K562 (cell line): ENCODE results near the gene TTC31. TPM values are rescaled to one million over a fixed set of nuclear protein-coding genes. Genes with fewer than 3 reads are reported as not detected.

ENCODE experiments used
- ATAC-seq: fragments of 200-7000 bp; cut with Tn5 transposase; 3 replicates; pipeline ENCODE4 v1.9.1; 2020; ENCODE audit warnings: moderate library complexity
- BruUV-seq: library from RNA; stranded (reverse); fragments of 400-500 nt; replicated peaks from 2 replicates; lab custom pipeline; 2021; lab: Mats Ljungman, UMichigan
- CTCF ChIA-PET: fragments of 300-600 bp; formaldehyde crosslinking; extraction: SDS; loops from one replicate; lab custom pipeline; 2021; ENCODE audit warnings: low intra/inter-chr PET ratio; lab: Yijun Ruan, JAX
- POLR2A ChIA-PET: fragments of 300-600, 350-650 bp; sonication (Branson Sonifier 250); formaldehyde crosslinking; extraction: SDS; loops from one replicate; lab custom pipeline; 2021; ENCODE audit warnings: antibody characterized with exemption, inconsistent platforms; lab: Yijun Ruan, JAX
- DNase-seq, 4 experiments: peaks; one replicate each; pipeline versions ENCODE4 v3.0.0 to v3.0.0-alpha.2; 2011 to 2018; ENCODE audit warnings: low spot score in 3 of 4, mixed read lengths in 3 of 4; ENCODE audit errors: extremely low read depth in 1 of 4
- FAIRE-seq: peaks from 2 replicates; lab custom pipeline; 2011; peaks lifted over from hg19 to GRCh38; lab: Jason Lieb, UNC
- H2AFZ ChIP-seq: 2 replicates; pipeline ENCODE4 v1.6.0; 2011; ENCODE audit warnings: low read depth, low read length, control low read depth, inconsistent platforms
- H3K27ac ChIP-seq: fragments of 200-600 bp; 3 replicates; pipeline ENCODE4 v1.8.0; 2011; ENCODE audit warnings: low read depth, mild to moderate bottlenecking, control low read depth, inconsistent platforms, low read length, moderate library complexity, mixed read lengths; ENCODE audit errors: extremely low read depth
- H3K27me3 ChIP-seq, 2 experiments: fragments of 300-600 bp in 1 of 2; 2 replicates in 1 of 2; 3 replicates in 1 of 2; pipeline versions ENCODE4 v1.6.0 to v1.8.0; 2011; ENCODE audit warnings: inconsistent platforms in 2 of 2, low read length in 2 of 2, mild to moderate bottlenecking in 1 of 2, mixed read lengths in 1 of 2, moderate library complexity in 1 of 2; ENCODE audit not compliant: control insufficient read depth in 2 of 2, insufficient read depth in 2 of 2
- H3K36me3 ChIP-seq: fragments of 300-600 bp; 3 replicates; pipeline ENCODE4 v1.8.0; 2011; ENCODE audit warnings: mild to moderate bottlenecking, low read length, inconsistent platforms; ENCODE audit not compliant: control insufficient read depth, insufficient read depth
- H3K4me1 ChIP-seq, 2 experiments: fragments of 200-600 bp in 1 of 2; replicated peaks in 1 of 2; 2 replicates in 1 of 2; 3 replicates in 1 of 2; pipeline versions ENCODE4 v1.5.1 to v1.8.0; 2011; ENCODE audit warnings: inconsistent platforms in 2 of 2, low read length in 2 of 2, mild to moderate bottlenecking in 1 of 2, mixed read lengths in 1 of 2, moderate library complexity in 1 of 2; ENCODE audit not compliant: control insufficient read depth in 2 of 2, insufficient read depth in 2 of 2
- H3K4me2 ChIP-seq: 2 replicates; pipeline ENCODE4 v1.6.1; 2011; ENCODE audit warnings: low read length, control low read depth, inconsistent platforms, mixed read lengths; ENCODE audit not compliant: insufficient read depth
- H3K4me3 ChIP-seq: fragments of 200-600 bp; sonication (generic), shearing (Covaris generic); 2 replicates; pipeline ENCODE4 v1.5.1; 2016; ENCODE audit warnings: control low read depth, inconsistent platforms
- H3K79me2 ChIP-seq: fragments of 200-600 bp; 3 replicates; pipeline ENCODE4 v1.8.0; 2011; ENCODE audit warnings: low read length, inconsistent platforms; ENCODE audit not compliant: control insufficient read depth, insufficient read depth
- H3K9ac ChIP-seq, 2 experiments: 2 replicates each; pipeline versions ENCODE4 v1.6.0 to v1.6.1; 2011; ENCODE audit warnings: low read depth in 2 of 2, low read length in 2 of 2, control low read depth in 1 of 2, inconsistent platforms in 1 of 2, mild to moderate bottlenecking in 1 of 2, mixed read lengths in 1 of 2; ENCODE audit not compliant: insufficient read depth in 1 of 2
- H3K9me1 ChIP-seq: one replicate; pipeline ENCODE4 v1.6.0; 2011; ENCODE audit warnings: inconsistent platforms, mild to moderate bottlenecking, low read length, moderate library complexity; ENCODE audit not compliant: control insufficient read depth, insufficient read depth
- H3K9me3 ChIP-seq: replicated peaks from 2 replicates; pipeline ENCODE4 v1.5.1; 2011; ENCODE audit warnings: low read depth, low read length, inconsistent platforms; ENCODE audit not compliant: control insufficient read depth, insufficient read depth
- H4K20me1 ChIP-seq: replicated peaks from 2 replicates; pipeline ENCODE4 v1.6.1; 2011; ENCODE audit warnings: low read length, inconsistent platforms, mixed read lengths; ENCODE audit not compliant: control insufficient read depth, insufficient read depth
- BHLHE40 ChIP-seq: IDR thresholded peaks from 2 replicates; pipeline ENCODE4 v1.6.1; 2011; ENCODE audit warnings: low read length, improper control_type of control experiment
- CHD2 ChIP-seq: IDR thresholded peaks from 2 replicates; pipeline ENCODE4 v1.6.1; 2011; ENCODE audit warnings: low read depth, low read length
- ELF2 ChIP-seq: fragments of 250-450 bp; sonication (Bioruptor Pico); IDR thresholded peaks from 2 replicates; pipeline ENCODE4 v1.5.0; 2021; ENCODE audit warnings: mild to moderate bottlenecking
- HDAC3 ChIP-seq: fragments of 450-650 bp; IDR thresholded peaks from 2 replicates; pipeline ENCODE4 v1.6.1; 2018; ENCODE audit warnings: borderline replicate concordance, mild to moderate bottlenecking, moderate library complexity; ENCODE audit not compliant: partially characterized antibody
- NCOA2 ChIP-seq, 2 experiments: fragments of 450-650 bp; IDR thresholded peaks; 2 replicates each; pipeline ENCODE4 v1.6.1; 2018; ENCODE audit warnings: mild to moderate bottlenecking in 2 of 2, moderate library complexity in 1 of 2; ENCODE audit not compliant: partially characterized antibody in 2 of 2
- SREBF2 ChIP-seq: sonication (generic); formaldehyde crosslinking; IDR thresholded peaks from 2 replicates; pipeline ENCODE4 v1.4.0; 2020; ENCODE audit warnings: mild to moderate bottlenecking, missing genetic modification reagents
- ZNF699 ChIP-seq: fragments of 250-450 bp; sonication (Bioruptor Pico); IDR thresholded peaks from 2 replicates; pipeline ENCODE4 v1.8.0; 2021; ENCODE audit warnings: mild to moderate bottlenecking, moderate library complexity; ENCODE audit not compliant: insufficient replicate concordance
- WGBS: fragments of 100-300 bp; shearing (Covaris generic); methylation state at CpG from one replicate; pipeline ENCODE4 v1.1.6; 2016; ENCODE audit warnings: low coverage, mixed read lengths; ENCODE audit not compliant: insufficient coverage; ENCODE audit errors: missing lambda C conversion rate; 5-methylcytosine and 5-hydroxymethylcytosine counted together
- in situ Hi-C: fragments of 300-500 bp; cut with MboI; formaldehyde crosslinking; loops from 4 replicates; pipeline ENCODE4 v1.15.0; 2018; ENCODE audit warnings: inconsistent platforms, mixed read lengths
- intact Hi-C: fragments of 100-400 bp; cut with micrococcal nuclease; formaldehyde crosslinking; loops from 2 replicates; pipeline ENCODE4 v1.14.2; 2022
- polyA plus RNA-seq, 8 experiments: library from polyadenylated mRNA; depleted of rRNA in 4 of 8; stranded (reverse) in 5 of 8; unstranded in 3 of 8; fragments of >200 nt; fragmentation: Nextera tagmentation in 2 of 8; fragmentation: Illumina TruSeq in 1 of 8; extraction: Ambion mirVana in 2 of 8; extraction: Trizol in 1 of 8; gene quantifications; 2 replicates each; pipeline versions ENCODE4 v1.2.1 to v1.2.3, GENCODE V29; 2011 to 2014; ENCODE audit warnings: inconsistent platforms in 1 of 8, missing spikeins in 1 of 8
- total RNA-seq, 7 experiments: library from RNA; depleted of rRNA in 6 of 7; stranded (reverse); fragments of >200 nt in 6 of 7; fragmentation: Illumina TruSeq in 2 of 7; extraction: Trizol in 2 of 7; gene quantifications; 2 replicates each; pipeline versions ENCODE4 v1.2.1 to v1.2.3, GENCODE V29; 2011 to 2021; ENCODE audit warnings: low replicate concordance in 1 of 7
- TF ChIP-seq, protein P1 (sequence below): fragments of 200-600 bp; sonication (generic); IDR thresholded peaks from one replicate; pipeline ENCODE4 v1.6.1; 2012; ENCODE audit warnings: mild to moderate bottlenecking, low read depth, low read length, inconsistent platforms

The TTC31 gene
- total and polyA plus RNA-seq, 9 of the 15 experiments (the other 6 are each of a cell fraction or from before 2014, with no cell fraction given): 4.7 to 30.5 (median 15.9) TPM

DNA sequence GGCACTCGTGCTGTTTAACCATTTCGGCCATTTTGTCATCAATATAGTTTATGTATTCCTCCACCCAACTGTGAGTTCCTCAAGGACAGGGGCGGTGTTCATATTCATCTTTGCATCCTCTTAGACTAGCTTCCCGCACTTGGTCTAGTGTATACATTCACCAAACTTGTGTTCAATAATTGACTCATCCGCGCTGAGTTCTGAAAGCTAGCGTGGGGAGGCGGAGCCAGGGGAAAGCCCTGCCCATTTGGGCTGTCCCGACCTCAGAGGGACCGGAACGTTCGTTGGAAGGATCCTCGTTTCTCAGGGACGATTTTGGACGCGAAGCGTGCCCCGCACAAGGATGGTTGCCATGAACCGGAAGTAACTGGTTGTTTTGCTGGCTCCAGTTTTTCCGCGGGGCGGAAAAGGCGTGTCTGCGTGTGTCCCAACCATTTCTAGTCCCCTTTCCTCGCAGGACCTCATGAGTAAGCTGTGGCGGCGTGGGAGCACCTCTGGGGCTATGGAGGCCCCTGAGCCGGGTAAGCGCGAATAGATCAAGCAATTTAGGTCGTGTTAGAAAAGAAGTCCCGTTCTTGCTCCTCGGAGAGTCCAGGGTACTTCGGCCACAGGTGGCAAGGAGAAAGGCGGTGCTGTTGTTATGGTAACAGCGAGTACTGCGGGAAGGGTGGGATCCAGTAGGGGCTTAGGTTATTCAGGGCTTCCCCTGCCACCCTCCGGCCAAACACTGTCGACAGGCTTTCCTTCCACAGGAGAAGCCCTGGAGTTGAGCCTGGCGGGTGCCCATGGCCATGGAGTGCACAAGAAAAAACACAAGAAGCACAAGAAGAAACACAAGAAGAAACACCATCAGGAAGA is 28.0 kb upstream of the TTC31 start, which contains the start of gene INO80B:
TSS of gene INO80B (plus strand) at position 434 of the 858 bp plus-strand sequence. CDS start at position 464, 30 bp downstream.
- in situ Hi-C loops: no loop called here
- 0 out of 3 replicates have a peak, but pooled peaks cover 10% of the 10 kb centered on the region for H3K36me3 ChIP-seq
- peaks cover 9 to 27% of the 10 kb centered on the region in 2 experiments for H3K4me1 ChIP-seq
- ATAC-seq: peak; percentile 82
- no peaks in the 10 kb centered on the region for H3K9me3 ChIP-seq
- H3K4me3 ChIP-seq: peak within 1 kb of the TSS; percentile 68
- DNase-seq: peak; percentile 84 to 98 (median 88)
- H3K79me2 ChIP-seq: peaks cover 10% of the 10 kb centered on the region; the same call in 1 of the 3 replicates
- peak within 1 kb of the TSS; percentile 84 for H3K4me2 ChIP-seq
- TSS peak; percentile 66 for BruUV-seq
- H2AFZ ChIP-seq: peak within 1 kb of the TSS; percentile 94
- no peaks in the 10 kb centered on the region for H3K9me1 ChIP-seq
- no peaks in the 10 kb centered on the region for H4K20me1 ChIP-seq
- peak within 1 kb of the TSS; percentile 64 for H3K27ac ChIP-seq
- POLR2A ChIA-PET: interaction anchor here (0.6 to 1.3 kb wide), 9 partner anchors 9 to 78 kb away, joined by 3 to 7 read pairs (median 4); partner anchors contain the start of genes CCDC142, MOGS and TTC31
- intact Hi-C loops: loop anchor here (1.0 to 2.0 kb wide), 2 partner anchors 28 to 74 kb away; partner anchors contain the start of genes AUP1, CCDC142, HTRA2 and TTC31
- no peaks in the 10 kb centered on the region for H3K27me3 ChIP-seq
- CTCF ChIA-PET: interaction anchor here (0.6 kb wide), 1 partner anchor 28 kb away, joined by 3 read pairs; the partner anchor contains the start of genes CCDC142 and TTC31
- peak; percentile 99 for FAIRE-seq
- peak within 1 kb of the TSS; percentile 59 to 91 for H3K9ac ChIP-seq
- 2% methylated on average over 40 of the region's 40 CpGs for WGBS
- TF ChIP-seq CHD2: peak; percentile 49; the same call in 1 of the 2 replicates
- peak; percentile 37 for TF ChIP-seq BHLHE40
- no peak for TF ChIP-seq ZNF699
- TF ChIP-seq ELF2: peak; percentile 100
- TF ChIP-seq, protein P1, sequence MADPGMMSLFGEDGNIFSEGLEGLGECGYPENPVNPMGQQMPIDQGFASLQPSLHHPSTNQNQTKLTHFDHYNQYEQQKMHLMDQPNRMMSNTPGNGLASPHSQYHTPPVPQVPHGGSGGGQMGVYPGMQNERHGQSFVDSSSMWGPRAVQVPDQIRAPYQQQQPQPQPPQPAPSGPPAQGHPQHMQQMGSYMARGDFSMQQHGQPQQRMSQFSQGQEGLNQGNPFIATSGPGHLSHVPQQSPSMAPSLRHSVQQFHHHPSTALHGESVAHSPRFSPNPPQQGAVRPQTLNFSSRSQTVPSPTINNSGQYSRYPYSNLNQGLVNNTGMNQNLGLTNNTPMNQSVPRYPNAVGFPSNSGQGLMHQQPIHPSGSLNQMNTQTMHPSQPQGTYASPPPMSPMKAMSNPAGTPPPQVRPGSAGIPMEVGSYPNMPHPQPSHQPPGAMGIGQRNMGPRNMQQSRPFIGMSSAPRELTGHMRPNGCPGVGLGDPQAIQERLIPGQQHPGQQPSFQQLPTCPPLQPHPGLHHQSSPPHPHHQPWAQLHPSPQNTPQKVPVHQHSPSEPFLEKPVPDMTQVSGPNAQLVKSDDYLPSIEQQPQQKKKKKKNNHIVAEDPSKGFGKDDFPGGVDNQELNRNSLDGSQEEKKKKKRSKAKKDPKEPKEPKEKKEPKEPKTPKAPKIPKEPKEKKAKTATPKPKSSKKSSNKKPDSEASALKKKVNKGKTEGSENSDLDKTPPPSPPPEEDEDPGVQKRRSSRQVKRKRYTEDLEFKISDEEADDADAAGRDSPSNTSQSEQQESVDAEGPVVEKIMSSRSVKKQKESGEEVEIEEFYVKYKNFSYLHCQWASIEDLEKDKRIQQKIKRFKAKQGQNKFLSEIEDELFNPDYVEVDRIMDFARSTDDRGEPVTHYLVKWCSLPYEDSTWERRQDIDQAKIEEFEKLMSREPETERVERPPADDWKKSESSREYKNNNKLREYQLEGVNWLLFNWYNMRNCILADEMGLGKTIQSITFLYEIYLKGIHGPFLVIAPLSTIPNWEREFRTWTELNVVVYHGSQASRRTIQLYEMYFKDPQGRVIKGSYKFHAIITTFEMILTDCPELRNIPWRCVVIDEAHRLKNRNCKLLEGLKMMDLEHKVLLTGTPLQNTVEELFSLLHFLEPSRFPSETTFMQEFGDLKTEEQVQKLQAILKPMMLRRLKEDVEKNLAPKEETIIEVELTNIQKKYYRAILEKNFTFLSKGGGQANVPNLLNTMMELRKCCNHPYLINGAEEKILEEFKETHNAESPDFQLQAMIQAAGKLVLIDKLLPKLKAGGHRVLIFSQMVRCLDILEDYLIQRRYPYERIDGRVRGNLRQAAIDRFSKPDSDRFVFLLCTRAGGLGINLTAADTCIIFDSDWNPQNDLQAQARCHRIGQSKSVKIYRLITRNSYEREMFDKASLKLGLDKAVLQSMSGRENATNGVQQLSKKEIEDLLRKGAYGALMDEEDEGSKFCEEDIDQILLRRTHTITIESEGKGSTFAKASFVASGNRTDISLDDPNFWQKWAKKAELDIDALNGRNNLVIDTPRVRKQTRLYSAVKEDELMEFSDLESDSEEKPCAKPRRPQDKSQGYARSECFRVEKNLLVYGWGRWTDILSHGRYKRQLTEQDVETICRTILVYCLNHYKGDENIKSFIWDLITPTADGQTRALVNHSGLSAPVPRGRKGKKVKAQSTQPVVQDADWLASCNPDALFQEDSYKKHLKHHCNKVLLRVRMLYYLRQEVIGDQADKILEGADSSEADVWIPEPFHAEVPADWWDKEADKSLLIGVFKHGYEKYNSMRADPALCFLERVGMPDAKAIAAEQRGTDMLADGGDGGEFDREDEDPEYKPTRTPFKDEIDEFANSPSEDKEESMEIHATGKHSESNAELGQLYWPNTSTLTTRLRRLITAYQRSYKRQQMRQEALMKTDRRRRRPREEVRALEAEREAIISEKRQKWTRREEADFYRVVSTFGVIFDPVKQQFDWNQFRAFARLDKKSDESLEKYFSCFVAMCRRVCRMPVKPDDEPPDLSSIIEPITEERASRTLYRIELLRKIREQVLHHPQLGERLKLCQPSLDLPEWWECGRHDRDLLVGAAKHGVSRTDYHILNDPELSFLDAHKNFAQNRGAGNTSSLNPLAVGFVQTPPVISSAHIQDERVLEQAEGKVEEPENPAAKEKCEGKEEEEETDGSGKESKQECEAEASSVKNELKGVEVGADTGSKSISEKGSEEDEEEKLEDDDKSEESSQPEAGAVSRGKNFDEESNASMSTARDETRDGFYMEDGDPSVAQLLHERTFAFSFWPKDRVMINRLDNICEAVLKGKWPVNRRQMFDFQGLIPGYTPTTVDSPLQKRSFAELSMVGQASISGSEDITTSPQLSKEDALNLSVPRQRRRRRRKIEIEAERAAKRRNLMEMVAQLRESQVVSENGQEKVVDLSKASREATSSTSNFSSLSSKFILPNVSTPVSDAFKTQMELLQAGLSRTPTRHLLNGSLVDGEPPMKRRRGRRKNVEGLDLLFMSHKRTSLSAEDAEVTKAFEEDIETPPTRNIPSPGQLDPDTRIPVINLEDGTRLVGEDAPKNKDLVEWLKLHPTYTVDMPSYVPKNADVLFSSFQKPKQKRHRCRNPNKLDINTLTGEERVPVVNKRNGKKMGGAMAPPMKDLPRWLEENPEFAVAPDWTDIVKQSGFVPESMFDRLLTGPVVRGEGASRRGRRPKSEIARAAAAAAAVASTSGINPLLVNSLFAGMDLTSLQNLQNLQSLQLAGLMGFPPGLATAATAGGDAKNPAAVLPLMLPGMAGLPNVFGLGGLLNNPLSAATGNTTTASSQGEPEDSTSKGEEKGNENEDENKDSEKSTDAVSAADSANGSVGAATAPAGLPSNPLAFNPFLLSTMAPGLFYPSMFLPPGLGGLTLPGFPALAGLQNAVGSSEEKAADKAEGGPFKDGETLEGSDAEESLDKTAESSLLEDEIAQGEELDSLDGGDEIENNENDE: no peak
- peak; percentile 46 for TF ChIP-seq HDAC3
- peak in 1 of 2 experiments; percentile 96 for TF ChIP-seq NCOA2 (IDR thresholded peaks at IDR 0.05; ENCODE audit: partially characterized antibody in 2 of 2)
- TF ChIP-seq SREBF2 (CRISPR knock-in tag): no peak
